C4-2B (cell line): ENCODE measurements around the gene RASD2.

Experiments used
- H3K27ac ChIP-seq: fragments of 450-650 bp; 2 replicates; pipeline ENCODE4 v1.5.1; 2017
- ZFX ChIP-seq: fragments of 450-650 bp; IDR thresholded peaks from 2 replicates; pipeline ENCODE4 v1.6.1; 2017
- TF ChIP-seq, protein P1 (sequence below): fragments of 450-650 bp; conservative IDR thresholded peaks from 2 replicates; pipeline ENCODE4 v1.5.1; 2017; ENCODE audit warnings: mild to moderate bottlenecking

The RASD2 gene

GRCh38 chr22:35528927-35529326 lies 11.7 kb upstream of the RASD2 start:
- no peak overlapping the region for H3K27ac ChIP-seq
- no peak for TF ChIP-seq ZFX
- TF ChIP-seq, protein P1, sequence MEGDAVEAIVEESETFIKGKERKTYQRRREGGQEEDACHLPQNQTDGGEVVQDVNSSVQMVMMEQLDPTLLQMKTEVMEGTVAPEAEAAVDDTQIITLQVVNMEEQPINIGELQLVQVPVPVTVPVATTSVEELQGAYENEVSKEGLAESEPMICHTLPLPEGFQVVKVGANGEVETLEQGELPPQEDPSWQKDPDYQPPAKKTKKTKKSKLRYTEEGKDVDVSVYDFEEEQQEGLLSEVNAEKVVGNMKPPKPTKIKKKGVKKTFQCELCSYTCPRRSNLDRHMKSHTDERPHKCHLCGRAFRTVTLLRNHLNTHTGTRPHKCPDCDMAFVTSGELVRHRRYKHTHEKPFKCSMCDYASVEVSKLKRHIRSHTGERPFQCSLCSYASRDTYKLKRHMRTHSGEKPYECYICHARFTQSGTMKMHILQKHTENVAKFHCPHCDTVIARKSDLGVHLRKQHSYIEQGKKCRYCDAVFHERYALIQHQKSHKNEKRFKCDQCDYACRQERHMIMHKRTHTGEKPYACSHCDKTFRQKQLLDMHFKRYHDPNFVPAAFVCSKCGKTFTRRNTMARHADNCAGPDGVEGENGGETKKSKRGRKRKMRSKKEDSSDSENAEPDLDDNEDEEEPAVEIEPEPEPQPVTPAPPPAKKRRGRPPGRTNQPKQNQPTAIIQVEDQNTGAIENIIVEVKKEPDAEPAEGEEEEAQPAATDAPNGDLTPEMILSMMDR, result no peak

DNA sequence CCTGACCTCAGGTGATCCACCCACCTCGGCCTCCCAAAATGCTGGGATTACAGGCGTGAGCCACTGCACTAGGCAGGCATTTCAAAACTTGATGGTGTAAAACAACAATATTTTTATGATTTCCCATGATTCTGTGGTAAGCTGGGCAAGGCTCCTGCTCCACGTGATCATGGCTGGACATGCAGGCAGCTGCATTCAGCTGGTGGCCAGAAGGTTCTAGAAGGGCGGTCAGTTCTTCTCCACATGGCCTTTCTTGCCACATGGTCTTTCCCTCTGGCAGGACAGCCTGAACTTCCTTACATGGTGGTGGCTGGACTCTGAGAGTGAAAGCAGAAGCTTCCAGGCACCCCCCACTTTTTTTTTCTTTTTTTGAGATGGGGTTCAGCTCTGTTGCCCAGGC lies 9.9 kb upstream of the RASD2 start:
- H3K27ac ChIP-seq, result no peak overlapping the region
- TF ChIP-seq, protein P1, result no peak
- TF ChIP-seq ZFX, result no peak

- no peak overlapping the region for H3K27ac ChIP-seq
- no peak for TF ChIP-seq ZFX
- TF ChIP-seq, protein P1, result no peak
Measured at GRCh38 chr22:35531202-35531601, 9.4 kb upstream of the RASD2 start.

GRCh38 chr22:35531676-35532075 lies 9.0 kb upstream of the RASD2 start:
- TF ChIP-seq, protein P1, result no peak
- no peak for TF ChIP-seq ZFX
- H3K27ac ChIP-seq, result no peak overlapping the region

DNA sequence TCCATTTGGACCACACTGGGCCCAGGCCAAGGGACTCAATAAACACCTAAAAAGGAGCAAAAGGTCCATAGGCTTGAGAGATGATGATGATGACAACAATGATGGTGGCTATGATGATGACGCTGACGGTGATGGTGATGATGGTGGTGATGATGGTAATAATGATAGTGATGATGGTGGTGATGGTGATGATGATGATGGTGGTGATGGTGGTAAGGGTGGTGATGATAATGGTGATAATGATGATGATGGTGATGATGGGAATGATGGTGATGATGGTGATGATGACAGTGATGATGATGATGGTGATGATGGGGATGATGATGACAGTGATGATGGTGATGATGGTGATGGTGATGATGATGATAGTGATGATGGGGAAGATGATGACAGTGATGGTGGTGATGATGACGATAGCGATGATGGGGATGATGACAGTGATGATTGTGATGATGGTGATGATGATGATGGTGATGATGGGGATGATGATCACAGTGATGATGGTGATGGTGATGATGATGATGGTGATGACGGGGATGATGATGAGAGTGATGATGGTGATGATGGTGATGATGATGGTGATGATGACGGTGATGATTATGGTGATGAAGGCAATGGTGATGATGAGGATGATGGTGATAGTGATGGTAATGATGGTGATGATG lies 7.1 kb upstream of the RASD2 start:
- TF ChIP-seq, protein P1, result no peak
- TF ChIP-seq ZFX, result no peak

GRCh38 chr22:35534091-35534490 lies 6.5 kb upstream of the RASD2 start:
- no peak overlapping the region for H3K27ac ChIP-seq
- TF ChIP-seq, protein P1, result no peak
- TF ChIP-seq ZFX, result no peak

More for the DNA sequence above, 7.1 kb upstream of the RASD2 start:
- no peak overlapping the region for H3K27ac ChIP-seq

GRCh38 chr22:35537232-35537631 lies 3.4 kb upstream of the RASD2 start:
- no peak overlapping the region for H3K27ac ChIP-seq
- TF ChIP-seq ZFX, result no peak
- TF ChIP-seq, protein P1, result no peak
